Fibroblast of lung (primary cell): ENCODE results near the gene PTPN21. TPM values are rescaled to one million over a fixed set of nuclear protein-coding genes. Genes with fewer than 3 reads are reported as not detected.

Experiments used
- DNase-seq, 2 donors: peaks; one replicate each; pipeline versions ENCODE4 v3.0.0 to v3.0.0-alpha.2; 2010; ENCODE audit warnings: low read depth in 2 of 2
- H2AFZ ChIP-seq: 2 replicates; pipeline ENCODE4 v1.5.1; 2012; ENCODE audit warnings: low read length, control low read depth, inconsistent platforms
- H3K27ac ChIP-seq: 2 replicates; pipeline ENCODE4 v1.5.1; 2011; ENCODE audit warnings: low read length, control low read depth; ENCODE audit not compliant: insufficient read depth
- H3K27me3 ChIP-seq: 2 replicates; pipeline ENCODE4 v1.5.1; 2011; ENCODE audit warnings: mild to moderate bottlenecking, low read length; ENCODE audit not compliant: control insufficient read depth, insufficient read depth
- H3K36me3 ChIP-seq: 2 replicates; pipeline ENCODE4 v1.5.1; 2011; ENCODE audit warnings: low read length; ENCODE audit not compliant: control insufficient read depth, insufficient read depth
- H3K4me1 ChIP-seq: 2 replicates; pipeline ENCODE4 v1.5.1; 2011; ENCODE audit warnings: low read length; ENCODE audit not compliant: control insufficient read depth, insufficient read depth; ENCODE audit errors: extremely low read depth
- H3K4me2 ChIP-seq: 2 replicates; pipeline ENCODE4 v1.5.1; 2011; ENCODE audit warnings: low read length, control low read depth; ENCODE audit not compliant: insufficient read depth; ENCODE audit errors: extremely low read depth
- H3K4me3 ChIP-seq, 4 experiments: fragments of 200-600 bp in 1 of 4; sonication (generic) in 1 of 4; replicated peaks in 1 of 4; 2 replicates each; pipeline ENCODE4 v1.5.1; 2011 to 2016; ENCODE audit warnings: low read length in 4 of 4, low read depth in 3 of 4, mild to moderate bottlenecking in 3 of 4, control low read depth in 2 of 4, inconsistent platforms in 1 of 4, mixed read lengths in 1 of 4; ENCODE audit not compliant: insufficient read depth in 1 of 4; ENCODE audit errors: control extremely low read depth in 1 of 4
- H3K79me2 ChIP-seq: 2 replicates; pipeline ENCODE4 v1.5.1; 2012; ENCODE audit warnings: mild to moderate bottlenecking, low read length, inconsistent platforms; ENCODE audit not compliant: control insufficient read depth, insufficient read depth
- H3K9ac ChIP-seq: 2 replicates; pipeline ENCODE4 v1.5.1; 2011; ENCODE audit warnings: mild to moderate bottlenecking, low read length, control low read depth; ENCODE audit not compliant: insufficient read depth
- H3K9me3 ChIP-seq: 2 replicates; pipeline ENCODE4 v1.5.1; 2012; ENCODE audit warnings: low read depth, low read length; ENCODE audit not compliant: control insufficient read depth, insufficient read depth
- H4K20me1 ChIP-seq: 2 replicates; pipeline ENCODE4 v1.5.1; 2011; ENCODE audit warnings: low read length; ENCODE audit not compliant: control insufficient read depth, insufficient read depth; ENCODE audit errors: extremely low read depth
- EZH2 ChIP-seq: IDR thresholded peaks from 2 replicates; pipeline ENCODE4 v1.5.1; 2012; ENCODE audit warnings: low read length, control low read depth, mild to moderate bottlenecking; ENCODE audit errors: missing control alignments
- polyA plus RNA-seq, 2 donors: library from polyadenylated mRNA; depleted of rRNA in 1 of 2; stranded (reverse) in 1 of 2; unstranded in 1 of 2; fragments of >200 nt; gene quantifications; 2 replicates each; pipeline ENCODE4 v1.2.1, GENCODE V29; 2011 to 2012; ENCODE audit warnings: missing spikeins in 1 of 2
- total RNA-seq: library from RNA; depleted of rRNA; stranded (reverse); fragments of >200 nt; gene quantifications from 2 replicates; pipeline ENCODE4 v1.2.1, GENCODE V29; 2014
- TF ChIP-seq, protein P1 (sequence below), 2 donors: IDR thresholded peaks in 1 of 2; conservative IDR thresholded peaks in 1 of 2; 1 replicate in 1 of 2; 2 replicates in 1 of 2; pipeline ENCODE4 v1.5.1; 2011 to 2012; ENCODE audit warnings: low read length in 2 of 2, control low read depth in 1 of 2, inconsistent platforms in 1 of 2, low read depth in 1 of 2, mild to moderate bottlenecking in 1 of 2

PTPN21 gene
- total and polyA plus RNA-seq, 2 donors (not counting 1 experiment from before 2014, with no cell fraction given), result 13.2 to 13.7 TPM

DNA sequence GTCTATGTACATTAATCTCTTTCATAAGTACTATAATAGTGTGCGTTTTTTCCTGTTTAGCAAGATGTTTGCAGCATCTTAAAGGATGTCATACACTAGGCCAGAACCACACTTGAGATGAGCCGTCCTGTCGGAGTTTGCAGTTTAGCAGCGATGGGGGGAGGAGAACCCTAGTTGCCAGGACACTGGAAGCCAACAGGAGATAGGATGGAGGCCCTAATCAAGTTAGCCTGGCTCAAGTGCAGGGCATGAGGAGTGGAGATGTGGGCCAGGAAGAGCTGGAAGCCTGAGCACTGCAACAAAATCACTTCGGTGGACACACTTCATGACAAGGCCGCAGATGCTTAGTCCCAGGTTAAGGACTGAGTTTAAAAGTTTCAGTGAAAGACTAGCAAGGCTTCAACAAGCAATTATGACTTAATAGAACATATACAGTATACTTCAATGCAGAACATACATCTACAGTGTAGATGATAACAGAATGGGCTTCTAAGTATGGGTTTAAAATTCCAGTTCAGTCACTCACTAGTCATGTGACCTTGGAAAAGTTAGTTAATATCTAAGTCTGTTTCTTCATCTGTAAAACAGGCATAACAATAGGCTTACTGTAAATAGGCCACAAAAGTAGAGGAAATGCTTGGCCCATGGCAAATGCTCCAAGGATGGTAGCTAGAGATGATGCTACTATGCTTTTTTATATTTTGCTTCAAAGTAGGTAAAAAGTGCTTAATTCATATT, 77.1 kb downstream of the PTPN21 start:
- H3K4me2 ChIP-seq, result no peak overlapping the region
- no peaks in the 10 kb centered on the region for H3K9me3 ChIP-seq
- TF ChIP-seq, protein P1, sequence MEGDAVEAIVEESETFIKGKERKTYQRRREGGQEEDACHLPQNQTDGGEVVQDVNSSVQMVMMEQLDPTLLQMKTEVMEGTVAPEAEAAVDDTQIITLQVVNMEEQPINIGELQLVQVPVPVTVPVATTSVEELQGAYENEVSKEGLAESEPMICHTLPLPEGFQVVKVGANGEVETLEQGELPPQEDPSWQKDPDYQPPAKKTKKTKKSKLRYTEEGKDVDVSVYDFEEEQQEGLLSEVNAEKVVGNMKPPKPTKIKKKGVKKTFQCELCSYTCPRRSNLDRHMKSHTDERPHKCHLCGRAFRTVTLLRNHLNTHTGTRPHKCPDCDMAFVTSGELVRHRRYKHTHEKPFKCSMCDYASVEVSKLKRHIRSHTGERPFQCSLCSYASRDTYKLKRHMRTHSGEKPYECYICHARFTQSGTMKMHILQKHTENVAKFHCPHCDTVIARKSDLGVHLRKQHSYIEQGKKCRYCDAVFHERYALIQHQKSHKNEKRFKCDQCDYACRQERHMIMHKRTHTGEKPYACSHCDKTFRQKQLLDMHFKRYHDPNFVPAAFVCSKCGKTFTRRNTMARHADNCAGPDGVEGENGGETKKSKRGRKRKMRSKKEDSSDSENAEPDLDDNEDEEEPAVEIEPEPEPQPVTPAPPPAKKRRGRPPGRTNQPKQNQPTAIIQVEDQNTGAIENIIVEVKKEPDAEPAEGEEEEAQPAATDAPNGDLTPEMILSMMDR (conservative IDR thresholded peaks at IDR 0.05 in 1 of 2, IDR thresholded peaks at IDR 0.05 in 1 of 2; ENCODE audit: low read depth in 1 of 2, low read length in 2 of 2), result no peak
- no peak for TF ChIP-seq EZH2
- H3K4me3 ChIP-seq, result no peak overlapping the region
- H3K27ac ChIP-seq, result no peak overlapping the region
- DNase-seq, result no peak
- H3K27me3 ChIP-seq, result no peaks in the 10 kb centered on the region
- no peaks in the 10 kb centered on the region for H4K20me1 ChIP-seq
- H3K36me3 ChIP-seq, result peaks cover 16% of the 10 kb centered on the region
- no peaks in the 10 kb centered on the region for H3K79me2 ChIP-seq
- H2AFZ ChIP-seq, result no peak overlapping the region
- no peak overlapping the region for H3K9ac ChIP-seq
- H3K4me1 ChIP-seq, result no peaks in the 10 kb centered on the region

DNA sequence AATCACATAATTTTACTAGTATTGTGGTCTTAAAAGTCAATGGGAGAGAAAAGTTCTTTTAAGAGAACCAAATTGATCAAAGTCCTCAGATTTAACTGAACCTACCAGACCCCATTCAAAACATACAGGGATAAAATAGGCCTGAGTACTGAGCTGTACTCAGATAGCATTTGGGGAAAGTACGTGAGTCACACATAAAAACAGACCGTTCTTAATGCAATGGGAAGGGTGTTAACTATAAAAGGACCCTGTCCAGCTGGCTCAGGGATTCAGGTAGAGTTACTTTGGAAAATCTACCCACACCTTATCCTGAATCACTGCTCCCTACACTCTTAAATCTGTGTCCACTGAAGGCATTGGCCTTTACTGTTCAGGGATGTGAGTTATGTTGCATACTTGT, 78.0 kb downstream of the PTPN21 start:
- H3K4me2 ChIP-seq, result no peak overlapping the region
- H3K4me1 ChIP-seq, result no peaks in the 10 kb centered on the region
- DNase-seq, result no peak
- no peaks in the 10 kb centered on the region for H3K27me3 ChIP-seq
- no peaks in the 10 kb centered on the region for H4K20me1 ChIP-seq
- no peak overlapping the region for H2AFZ ChIP-seq
- TF ChIP-seq, protein P1 (conservative IDR thresholded peaks at IDR 0.05 in 1 of 2, IDR thresholded peaks at IDR 0.05 in 1 of 2; ENCODE audit: low read depth in 1 of 2, low read length in 2 of 2), result no peak
- no peak for TF ChIP-seq EZH2
- no peaks in the 10 kb centered on the region for H3K79me2 ChIP-seq
- no peaks in the 10 kb centered on the region for H3K9me3 ChIP-seq
- H3K4me3 ChIP-seq, result no peak overlapping the region
- no peak overlapping the region for H3K9ac ChIP-seq
- peaks cover 16% of the 10 kb centered on the region for H3K36me3 ChIP-seq
- no peak overlapping the region for H3K27ac ChIP-seq

DNA sequence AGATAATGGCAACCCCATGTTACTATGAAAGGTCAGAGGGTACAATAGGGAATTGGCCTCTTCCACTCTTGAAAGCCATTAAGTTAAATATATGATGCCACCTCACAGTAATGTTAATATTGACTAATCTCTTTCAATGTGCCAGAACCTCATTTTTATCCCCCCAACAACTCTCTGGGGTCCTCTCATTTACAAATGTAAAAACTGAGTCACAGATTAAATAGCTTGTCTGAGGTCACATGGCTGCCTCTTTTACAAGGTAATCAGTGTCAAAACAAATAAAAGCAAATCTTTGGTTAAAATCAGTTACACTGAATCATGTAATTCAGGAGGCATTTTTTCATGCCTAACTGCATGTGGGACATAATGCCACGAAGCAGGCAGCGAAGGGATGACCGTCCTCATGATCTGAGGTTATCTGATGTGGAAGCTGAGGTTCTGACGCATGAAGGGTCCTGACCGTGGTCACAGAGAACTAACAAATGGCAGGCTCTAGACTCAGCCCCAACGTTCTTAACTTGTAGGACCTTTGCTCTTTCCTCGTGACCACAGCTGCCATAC, 78.5 kb downstream of the PTPN21 start:
- Histone ChIP-seq H3K36me3 (peaks cover 16% of the 10 kb centered on the region), H3K27me3 (no peaks in the 10 kb centered on the region), H3K27ac (no peak overlapping the region), H3K4me2 (no peak overlapping the region), H3K79me2 (no peaks in the 10 kb centered on the region), H3K4me1 (no peaks in the 10 kb centered on the region), H3K9ac (no peak overlapping the region), H3K9me3 (no peaks in the 10 kb centered on the region), H3K4me3 (no peak overlapping the region), H2AFZ (no peak overlapping the region), H4K20me1 (no peaks in the 10 kb centered on the region)
- peak in 1 of 2 donors; percentile 50 for DNase-seq
- TF ChIP-seq, protein P1 (conservative IDR thresholded peaks at IDR 0.05 in 1 of 2, IDR thresholded peaks at IDR 0.05 in 1 of 2; ENCODE audit: low read depth in 1 of 2, low read length in 2 of 2), result no peak
- no peak for TF ChIP-seq EZH2
